ENCODE measurements around the gene OR2T29. TPM values are rescaled to one million over a fixed set of nuclear protein-coding genes. Genes with fewer than 3 reads are reported as not detected.
"Not testable (repeated sequence)": the region's sequence is repeated elsewhere in the genome, so short reads cannot be mapped to it uniquely, and the experiment has no call there.

Gene OR2T29
- total RNA-seq, 2 donors from 2014 or later: not detected

DNA sequence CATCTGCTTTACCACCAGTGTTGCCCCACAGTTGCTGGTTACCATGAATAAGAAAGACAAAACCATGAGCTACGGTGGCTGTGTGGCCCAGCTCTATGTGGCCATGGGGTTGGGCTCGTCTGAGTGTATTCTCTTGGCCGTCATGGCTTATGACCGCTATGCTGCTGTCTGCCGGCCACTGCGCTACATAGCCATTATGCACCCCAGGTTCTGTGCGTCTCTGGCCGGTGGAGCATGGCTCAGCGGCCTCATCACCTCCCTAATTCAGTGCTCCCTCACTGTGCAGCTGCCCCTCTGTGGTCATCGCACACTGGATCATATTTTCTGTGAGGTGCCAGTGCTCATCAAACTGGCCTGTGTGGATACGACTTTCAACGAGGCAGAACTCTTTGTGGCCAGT, 40.7 kb downstream of the OR2T29 start:
- no peaks in the 10 kb centered on the region for H3K36me3 Mint-ChIP-seq (ENCODE audit: low read depth)
- no peak overlapping the region for H3K4me3 Mint-ChIP-seq
- Histone ChIP-seq H3K9ac (ENCODE audit: extremely low read depth, low read length, poor library complexity, severe bottlenecking) (no peak overlapping the region), H3K36me3 (ENCODE audit: control insufficient read depth, insufficient read depth, low read length) (no peaks in the 10 kb centered on the region), H3K27me3 (ENCODE audit: control insufficient read depth, insufficient read depth, low read length, poor library complexity, severe bottlenecking) (no peaks in the 10 kb centered on the region), H3K4me1 (ENCODE audit: control insufficient read depth, insufficient read depth, low read length) (no peaks in the 10 kb centered on the region), H3K4me3 (ENCODE audit: low read length) (no peak overlapping the region), H3K27ac (ENCODE audit: low read depth, low read length) (no peak overlapping the region), H3K9me3 (ENCODE audit: control insufficient read depth, low read length) (peaks cover 54% of the 10 kb centered on the region)
- no peak for TF ChIP-seq CTCF (conservative IDR thresholded peaks at IDR 0.05)
- H3K4me1 Mint-ChIP-seq: no peaks in the 10 kb centered on the region
- no peaks in the 10 kb centered on the region for H3K27me3 Mint-ChIP-seq (ENCODE audit: insufficient read depth)
- WGBS, 2 experiments (ENCODE audit: insufficient coverage in 1 of 2, insufficient read length in 1 of 2): 77 to 80% methylated on average over 12 of the region's 12 CpGs
- DNase-seq: no peak
- no peak overlapping the region for H3K27ac Mint-ChIP-seq
- H3K9me3 Mint-ChIP-seq: peaks cover 67% of the 10 kb centered on the region

DNA sequence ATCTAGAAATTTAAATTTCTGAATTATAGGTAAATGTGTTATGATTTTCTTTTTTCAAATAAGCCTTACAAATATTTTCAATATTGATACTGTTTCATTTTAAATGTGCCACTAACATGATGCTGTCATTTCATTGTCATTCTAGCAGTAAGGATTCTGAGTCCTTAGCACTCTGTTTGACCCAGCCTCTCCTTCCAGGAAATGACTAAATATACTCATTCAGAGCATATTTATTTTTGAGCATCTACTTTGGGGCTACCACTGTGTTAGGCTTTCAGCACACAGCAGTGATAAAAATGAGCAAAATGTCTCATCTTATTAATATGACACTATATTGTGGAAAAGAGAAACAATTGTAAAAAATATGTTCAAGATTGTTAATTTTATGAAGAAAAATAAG, 52.4 kb downstream of the OR2T29 start:
- H3K4me1 Mint-ChIP-seq; H3K4me1 ChIP-seq (ENCODE audit: control insufficient read depth, insufficient read depth, low read length); H3K27me3 Mint-ChIP-seq (ENCODE audit: insufficient read depth); H3K36me3 Mint-ChIP-seq (ENCODE audit: low read depth); H3K27ac Mint-ChIP-seq; H3K9me3 ChIP-seq (ENCODE audit: control insufficient read depth, low read length); H3K27ac ChIP-seq (ENCODE audit: low read depth, low read length); H3K36me3 ChIP-seq (ENCODE audit: control insufficient read depth, insufficient read depth, low read length); H3K27me3 ChIP-seq (ENCODE audit: control insufficient read depth, insufficient read depth, low read length, poor library complexity, severe bottlenecking); H3K4me3 ChIP-seq (ENCODE audit: low read length); H3K4me3 Mint-ChIP-seq; H3K9me3 Mint-ChIP-seq; H3K9ac ChIP-seq (ENCODE audit: extremely low read depth, low read length, poor library complexity, severe bottlenecking); DNase-seq: not testable (repeated sequence)

GRCh38 chr1:248507773-248508172, 54.8 kb downstream of the OR2T29 start, which contains the start of gene OR2G6:
OR2G6 (plus strand) TSS chr1:248508073; CDS start chr1:248521647, 13,574 bp downstream.
- H3K36me3 ChIP-seq (ENCODE audit: control insufficient read depth, insufficient read depth, low read length); H3K4me3 Mint-ChIP-seq; H3K27me3 Mint-ChIP-seq (ENCODE audit: insufficient read depth); H3K9me3 Mint-ChIP-seq; H3K9me3 ChIP-seq (ENCODE audit: control insufficient read depth, low read length); H3K4me1 ChIP-seq (ENCODE audit: control insufficient read depth, insufficient read depth, low read length); H3K4me3 ChIP-seq (ENCODE audit: low read length); DNase-seq; H3K36me3 Mint-ChIP-seq (ENCODE audit: low read depth); H3K27me3 ChIP-seq (ENCODE audit: control insufficient read depth, insufficient read depth, low read length, poor library complexity, severe bottlenecking); H3K9ac ChIP-seq (ENCODE audit: extremely low read depth, low read length, poor library complexity, severe bottlenecking); H3K27ac Mint-ChIP-seq; H3K27ac ChIP-seq (ENCODE audit: low read depth, low read length); H3K4me1 Mint-ChIP-seq: not testable (repeated sequence)
- no CpG with 5 or more reads among the region's 2 CpGs for WGBS, 2 experiments (ENCODE audit: insufficient coverage in 1 of 2, insufficient read length in 1 of 2)

Other genes starting within 250 kb of the OR2T29 start
- not detected for gene OR2M7, start 238.2 kb downstream of the OR2T29 start, total RNA-seq
- gene OR14C36, start 214.0 kb downstream of the OR2T29 start, total RNA-seq: not detected
- not detected for gene OR2T4, start 201.1 kb downstream of the OR2T29 start, total RNA-seq
- not detected for gene OR2T6, start 187.0 kb downstream of the OR2T29 start, total RNA-seq
- not detected for gene OR2T1, start 159.7 kb downstream of the OR2T29 start, total RNA-seq
- not detected for gene OR2T2, start 117.1 kb downstream of the OR2T29 start, total RNA-seq
- gene OR2T3, start 89.4 kb downstream of the OR2T29 start, total RNA-seq: not detected
- not detected for gene OR2T5, start 74.2 kb downstream of the OR2T29 start, total RNA-seq
- not detected for gene OR2G6, start 54.7 kb downstream of the OR2T29 start, total RNA-seq
- not detected for gene OR2T34, start 12.0 kb upstream of the OR2T29 start, total RNA-seq
- not detected for gene OR2T10, start 34.9 kb upstream of the OR2T29 start, total RNA-seq
- gene OR2T11, start 72.3 kb upstream of the OR2T29 start, total RNA-seq: not detected
- gene OR2T35, start 82.5 kb upstream of the OR2T29 start, total RNA-seq: not detected
- gene OR2T27, start 92.8 kb upstream of the OR2T29 start, total RNA-seq: not detected
- gene OR14I1, start 140.0 kb upstream of the OR2T29 start, total RNA-seq: not detected
- gene LYPD8, start 193.0 kb upstream of the OR2T29 start, total RNA-seq: not detected